ENCODE data around the gene CYP21A2.

DNA sequence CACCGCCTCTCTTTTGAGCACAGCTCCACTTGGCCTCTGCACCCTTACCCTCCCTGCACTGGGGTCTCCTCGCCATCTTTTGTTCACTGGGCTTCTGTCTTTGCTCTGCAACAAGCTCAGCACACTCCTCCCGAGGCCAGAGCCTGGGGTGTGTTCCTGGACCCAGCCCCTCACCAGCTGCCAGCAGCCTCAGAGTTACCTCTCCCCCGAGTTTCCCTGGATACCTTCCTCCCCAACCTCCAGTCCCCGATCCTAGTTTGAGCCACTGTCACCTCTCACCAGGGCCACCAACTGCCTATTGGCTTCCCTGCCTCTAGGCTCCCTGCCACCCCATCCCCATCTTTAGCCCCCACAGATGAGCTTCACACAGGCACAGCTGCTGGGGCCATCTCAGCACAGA is 12.3 kb downstream of the CYP21A2 start:
- TF ChIP-seq CTCF (conservative IDR thresholded peaks at IDR 0.05 in 1 of 2, IDR thresholded peaks at IDR 0.05 in 1 of 2; ENCODE audit: extremely low read depth in 1 of 2, insufficient read depth in 1 of 2, low read depth in 1 of 2, low read length in 2 of 2) = no peak
- TF ChIP-seq EZH2 (IDR thresholded peaks at IDR 0.05; ENCODE audit: borderline replicate concordance, low read length) = no peak

Measured in mammary epithelial cell (primary cell).